Neural cell (in vitro differentiated cells): ENCODE data around the gene CDC42BPB.

Experiments used
- EZH2 ChIP-seq: fragments of 200-600, 300-800 bp; shearing (Covaris generic), sonication (generic); IDR thresholded peaks from 2 replicates; pipeline ENCODE4 v1.6.1; 2014; ENCODE audit warnings: antibody characterized with exemption, low read length, borderline replicate concordance, mild to moderate bottlenecking; ENCODE audit not compliant: insufficient read depth, poor library complexity, severe bottlenecking
- POLR2AphosphoS5 ChIP-seq: IDR thresholded peaks from 2 replicates; pipeline ENCODE4 v1.6.1; 2012
- RAD21 ChIP-seq: fragments of 450-650 bp; conservative IDR thresholded peaks from 2 replicates; pipeline ENCODE4 v1.6.1; 2014; ENCODE audit warnings: antibody characterized with exemption, mild to moderate bottlenecking, moderate library complexity
- REST ChIP-seq: IDR thresholded peaks from 2 replicates; pipeline ENCODE4 v1.6.1; 2012; ENCODE audit warnings: borderline replicate concordance
- TAF1 ChIP-seq: IDR thresholded peaks from 2 replicates; pipeline ENCODE4 v1.6.1; 2012; ENCODE audit warnings: low read depth
- TF ChIP-seq, protein P1 (sequence below): fragments of 450-650 bp; IDR thresholded peaks from 2 replicates; pipeline ENCODE4 v1.5.1; 2014; ENCODE audit warnings: antibody characterized with exemption, mild to moderate bottlenecking, moderate library complexity; ENCODE audit not compliant: poor library complexity, severe bottlenecking

DNA sequence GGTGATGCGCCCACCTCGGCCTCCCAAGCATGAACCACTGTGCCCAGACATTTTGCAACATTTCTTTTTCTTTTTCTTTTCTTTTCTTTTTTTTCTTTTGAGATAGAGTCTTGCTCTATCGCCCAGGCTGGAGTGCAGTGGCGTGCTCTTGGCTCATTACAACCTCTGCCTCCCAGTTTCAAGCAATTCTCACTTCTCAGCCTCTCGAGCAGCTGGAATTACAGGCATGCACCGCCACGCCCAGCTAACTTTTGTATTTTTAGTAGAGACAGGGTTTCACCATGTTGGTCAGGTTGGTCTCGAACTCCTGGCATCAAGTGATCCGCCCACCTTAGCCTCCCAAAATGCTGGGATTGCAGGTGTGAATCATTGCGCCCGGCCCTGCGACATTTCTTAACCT lies 7.6 kb upstream of the CDC42BPB start:
- TF ChIP-seq, protein P1, sequence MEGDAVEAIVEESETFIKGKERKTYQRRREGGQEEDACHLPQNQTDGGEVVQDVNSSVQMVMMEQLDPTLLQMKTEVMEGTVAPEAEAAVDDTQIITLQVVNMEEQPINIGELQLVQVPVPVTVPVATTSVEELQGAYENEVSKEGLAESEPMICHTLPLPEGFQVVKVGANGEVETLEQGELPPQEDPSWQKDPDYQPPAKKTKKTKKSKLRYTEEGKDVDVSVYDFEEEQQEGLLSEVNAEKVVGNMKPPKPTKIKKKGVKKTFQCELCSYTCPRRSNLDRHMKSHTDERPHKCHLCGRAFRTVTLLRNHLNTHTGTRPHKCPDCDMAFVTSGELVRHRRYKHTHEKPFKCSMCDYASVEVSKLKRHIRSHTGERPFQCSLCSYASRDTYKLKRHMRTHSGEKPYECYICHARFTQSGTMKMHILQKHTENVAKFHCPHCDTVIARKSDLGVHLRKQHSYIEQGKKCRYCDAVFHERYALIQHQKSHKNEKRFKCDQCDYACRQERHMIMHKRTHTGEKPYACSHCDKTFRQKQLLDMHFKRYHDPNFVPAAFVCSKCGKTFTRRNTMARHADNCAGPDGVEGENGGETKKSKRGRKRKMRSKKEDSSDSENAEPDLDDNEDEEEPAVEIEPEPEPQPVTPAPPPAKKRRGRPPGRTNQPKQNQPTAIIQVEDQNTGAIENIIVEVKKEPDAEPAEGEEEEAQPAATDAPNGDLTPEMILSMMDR: no peak
- TF ChIP-seq TAF1 (no peak), REST (no peak), POLR2AphosphoS5 (no peak), RAD21 (no peak), EZH2 (no peak)
